ENCODE measurements around the gene ABL2. TPM values are rescaled to one million over a fixed set of nuclear protein-coding genes. Genes with fewer than 3 reads are reported as not detected.

The ABL2 gene
- total and polyA plus RNA-seq, 9 of the 15 experiments (the other 6 are each of a cell fraction or from before 2014, with no cell fraction given): 1.4 to 15.0 (median 8.6) TPM

- TF ChIP-seq ATF3 (IDR thresholded peaks at IDR 0.05) (no peak), ATF3 (CRISPR knock-in tag; conservative IDR thresholded peaks at IDR 0.05) (0 out of 2 replicates have a peak, but pooled peaks have one; percentile 19), RFX1 (IDR thresholded peaks at IDR 0.05) (no peak), MTA3 (IDR thresholded peaks at IDR 0.05; ENCODE audit: borderline replicate concordance) (0 out of 2 replicates have a peak, but pooled peaks have one; percentile 1), ZKSCAN3 (CRISPR knock-in tag; IDR thresholded peaks at IDR 0.05) (no peak), TFAP4 (CRISPR knock-in tag; IDR thresholded peaks at IDR 0.05; ENCODE audit: borderline replicate concordance) (0 out of 2 replicates have a peak, but pooled peaks have one; percentile 20)
Measured at GRCh38 chr1:179082999-179083335, 146.5 kb downstream of the ABL2 start (continued).

- in situ Hi-C loops (cut with MboI) (loop anchor here (10.0 kb wide), 1 partner anchor 282 kb away; the partner anchor contains the start of gene AXDND1), intact Hi-C loops (cut with micrococcal nuclease) (loop anchor here (1.0 to 10.0 kb wide), 5 partner anchors 35 to 732 kb away; no protein-coding TSS in a partner anchor)
- no peaks in the 10 kb centered on the region for H3K9me3 ChIP-seq (replicated peaks; ENCODE audit: control insufficient read depth, insufficient read depth, low read depth, low read length)
- peak overlapping the region; percentile 78 for H3K27ac ChIP-seq (ENCODE audit: extremely low read depth, low read depth, low read length)
- no peaks in the 10 kb centered on the region for H4K20me1 ChIP-seq (replicated peaks; ENCODE audit: control insufficient read depth, insufficient read depth, low read length)
- H3K27me3 ChIP-seq (ENCODE audit: control insufficient read depth in 2 of 2, insufficient read depth in 2 of 2, low read length in 2 of 2): no peaks in the 10 kb centered on the region
- peaks cover 29% of the 10 kb centered on the region for H3K79me2 ChIP-seq (ENCODE audit: control insufficient read depth, insufficient read depth, low read length)
- ATAC-seq (peak; percentile 59), FAIRE-seq (no peak), DNase-seq (ENCODE audit: extremely low read depth in 1 of 4, low spot score in 3 of 4) (peak; percentile 58 to 86 (median 74))
- H3K4me1 ChIP-seq (replicated peaks in 1 of 2; ENCODE audit: control insufficient read depth in 2 of 2, insufficient read depth in 2 of 2, low read length in 2 of 2): peaks cover 17 to 26% of the 10 kb centered on the region in 2 experiments; a peak in 4 of 5 replicates
- no peaks in the 10 kb centered on the region for H3K9me1 ChIP-seq (ENCODE audit: control insufficient read depth, insufficient read depth, low read length)
- ChIA-PET POLR2A (interaction anchor here (0.7 to 1.7 kb wide), 7 partner anchors 11 to 66 kb away, joined by 3 to 6 read pairs (median 4); no protein-coding TSS in a partner anchor), CTCF (ENCODE audit: low intra/inter-chr PET ratio) (interaction anchor here (1.0 kb wide), 1 partner anchor 551 kb away, joined by 3 read pairs; no protein-coding TSS in a partner anchor)
- peak overlapping the region; percentile 96 for H2AFZ ChIP-seq (ENCODE audit: low read depth, low read length)
- BruUV-seq (replicated peaks): no TSS peak
- peaks cover 32% of the 10 kb centered on the region; the same call in 2 of the 3 replicates for H3K36me3 ChIP-seq (ENCODE audit: control insufficient read depth, insufficient read depth, low read length)
- H3K4me2 ChIP-seq (ENCODE audit: insufficient read depth, low read length): peak overlapping the region; percentile 92
- H3K9ac ChIP-seq (ENCODE audit: insufficient read depth in 1 of 2, low read depth in 2 of 2, low read length in 2 of 2): peak overlapping the region; percentile 78 to 99
- WGBS (ENCODE audit: insufficient coverage, low coverage, missing lambda C conversion rate): under 1% methylated on average over 44 of the region's 52 CpGs
- H3K4me3 ChIP-seq: peak overlapping the region; percentile 63
- no peak for TF ChIP-seq POLR2AphosphoS5 (IDR thresholded peaks at IDR 0.05; ENCODE audit: control insufficient read depth, insufficient read depth, low read depth, low read length)
- no peak for TF ChIP-seq TRIM24 (IDR thresholded peaks at IDR 0.05)
- TF ChIP-seq MAX (CRISPR knock-in tag; IDR thresholded peaks at IDR 0.05): peak; percentile 85
- no peak for TF ChIP-seq ZNF316 (IDR thresholded peaks at IDR 0.05)
- TF ChIP-seq HINFP (tag; conservative IDR thresholded peaks at IDR 0.05; ENCODE audit: low read depth): no peak
- no peak for TF ChIP-seq SNAPC5 (CRISPR knock-in tag; IDR thresholded peaks at IDR 0.05)
Measured at GRCh38 chr1:179082333-179082998, 147.0 kb downstream of the ABL2 start.
